AG09309 (cell line): ENCODE results near the gene RPAP2.

Experiments used
- DNase-seq: peaks from one replicate; pipeline ENCODE4 v3.0.0-alpha.2; 2010; ENCODE audit warnings: low read depth
- H3K4me3 ChIP-seq: 2 replicates; pipeline ENCODE4 v1.5.1; 2011; ENCODE audit warnings: mild to moderate bottlenecking, low read depth, low read length, moderate library complexity; ENCODE audit not compliant: control insufficient read depth
- TF ChIP-seq, protein P1 (sequence below): IDR thresholded peaks from 2 replicates; pipeline ENCODE4 v1.5.1; 2011; ENCODE audit warnings: mild to moderate bottlenecking, low read depth, low read length, inconsistent platforms; ENCODE audit not compliant: insufficient read depth, control insufficient read depth; ENCODE audit errors: missing control alignments

The RPAP2 gene

DNA sequence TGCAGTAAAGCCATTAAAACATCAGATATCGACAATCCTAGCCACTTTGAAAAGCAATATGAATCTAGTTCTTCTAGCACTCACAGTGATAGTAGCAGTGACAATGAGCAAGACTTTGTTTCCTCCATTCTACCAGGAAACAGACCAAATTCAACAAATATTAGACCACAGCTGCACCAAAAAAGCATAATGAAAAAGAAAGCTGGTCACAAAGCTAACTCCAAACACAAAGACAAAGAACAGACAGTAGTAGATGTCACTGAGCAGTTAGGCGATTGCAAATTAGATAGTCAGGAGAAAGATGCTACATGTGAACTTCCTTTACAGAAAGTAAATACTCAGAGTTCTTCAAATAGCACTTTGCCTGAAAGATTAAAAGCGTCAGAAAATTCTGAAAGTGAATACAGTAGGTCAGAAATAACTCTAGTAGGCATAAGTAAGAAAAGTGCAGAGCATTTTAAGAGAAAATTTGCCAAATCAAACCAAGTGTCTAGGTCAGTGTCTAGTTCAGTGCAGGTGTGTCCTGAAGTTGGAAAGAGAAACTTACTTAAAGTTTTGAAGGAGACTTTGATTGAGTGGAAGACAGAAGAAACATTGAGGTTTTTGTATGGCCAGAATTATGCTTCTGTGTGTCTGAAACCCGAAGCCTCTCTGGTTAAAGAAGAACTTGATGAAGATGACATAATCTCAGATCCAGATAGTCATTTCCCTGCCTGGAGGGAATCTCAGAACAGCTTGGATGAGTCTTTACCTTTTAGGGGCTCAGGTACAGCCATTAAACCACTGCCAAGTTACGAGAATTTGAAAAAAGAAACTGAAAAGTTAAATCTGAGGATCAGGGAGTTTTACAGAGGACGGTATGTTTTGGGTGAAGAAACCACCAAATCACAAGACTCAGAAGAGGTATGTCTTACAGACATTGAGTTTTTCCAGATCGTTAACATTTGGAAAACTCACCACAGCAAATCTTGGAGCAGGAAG is 24.9 kb downstream of the RPAP2 start:
- TF ChIP-seq, protein P1, sequence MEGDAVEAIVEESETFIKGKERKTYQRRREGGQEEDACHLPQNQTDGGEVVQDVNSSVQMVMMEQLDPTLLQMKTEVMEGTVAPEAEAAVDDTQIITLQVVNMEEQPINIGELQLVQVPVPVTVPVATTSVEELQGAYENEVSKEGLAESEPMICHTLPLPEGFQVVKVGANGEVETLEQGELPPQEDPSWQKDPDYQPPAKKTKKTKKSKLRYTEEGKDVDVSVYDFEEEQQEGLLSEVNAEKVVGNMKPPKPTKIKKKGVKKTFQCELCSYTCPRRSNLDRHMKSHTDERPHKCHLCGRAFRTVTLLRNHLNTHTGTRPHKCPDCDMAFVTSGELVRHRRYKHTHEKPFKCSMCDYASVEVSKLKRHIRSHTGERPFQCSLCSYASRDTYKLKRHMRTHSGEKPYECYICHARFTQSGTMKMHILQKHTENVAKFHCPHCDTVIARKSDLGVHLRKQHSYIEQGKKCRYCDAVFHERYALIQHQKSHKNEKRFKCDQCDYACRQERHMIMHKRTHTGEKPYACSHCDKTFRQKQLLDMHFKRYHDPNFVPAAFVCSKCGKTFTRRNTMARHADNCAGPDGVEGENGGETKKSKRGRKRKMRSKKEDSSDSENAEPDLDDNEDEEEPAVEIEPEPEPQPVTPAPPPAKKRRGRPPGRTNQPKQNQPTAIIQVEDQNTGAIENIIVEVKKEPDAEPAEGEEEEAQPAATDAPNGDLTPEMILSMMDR = no peak
- no peak overlapping the region for H3K4me3 ChIP-seq
- DNase-seq = no peak

GRCh38 chr1:92324784-92325183 is 25.9 kb downstream of the RPAP2 start:
- H3K4me3 ChIP-seq = no peak overlapping the region
- TF ChIP-seq, protein P1 = no peak
- DNase-seq = no peak

GRCh38 chr1:92326681-92327080 is 27.8 kb downstream of the RPAP2 start:
- TF ChIP-seq, protein P1 = no peak
- no peak for DNase-seq

GRCh38 chr1:92327794-92328193 is 28.9 kb downstream of the RPAP2 start:
- no peak for DNase-seq
- H3K4me3 ChIP-seq = no peak overlapping the region
- TF ChIP-seq, protein P1 = no peak

More at GRCh38 chr1:92326681-92327080, 27.8 kb downstream of the RPAP2 start:
- no peak overlapping the region for H3K4me3 ChIP-seq

DNA sequence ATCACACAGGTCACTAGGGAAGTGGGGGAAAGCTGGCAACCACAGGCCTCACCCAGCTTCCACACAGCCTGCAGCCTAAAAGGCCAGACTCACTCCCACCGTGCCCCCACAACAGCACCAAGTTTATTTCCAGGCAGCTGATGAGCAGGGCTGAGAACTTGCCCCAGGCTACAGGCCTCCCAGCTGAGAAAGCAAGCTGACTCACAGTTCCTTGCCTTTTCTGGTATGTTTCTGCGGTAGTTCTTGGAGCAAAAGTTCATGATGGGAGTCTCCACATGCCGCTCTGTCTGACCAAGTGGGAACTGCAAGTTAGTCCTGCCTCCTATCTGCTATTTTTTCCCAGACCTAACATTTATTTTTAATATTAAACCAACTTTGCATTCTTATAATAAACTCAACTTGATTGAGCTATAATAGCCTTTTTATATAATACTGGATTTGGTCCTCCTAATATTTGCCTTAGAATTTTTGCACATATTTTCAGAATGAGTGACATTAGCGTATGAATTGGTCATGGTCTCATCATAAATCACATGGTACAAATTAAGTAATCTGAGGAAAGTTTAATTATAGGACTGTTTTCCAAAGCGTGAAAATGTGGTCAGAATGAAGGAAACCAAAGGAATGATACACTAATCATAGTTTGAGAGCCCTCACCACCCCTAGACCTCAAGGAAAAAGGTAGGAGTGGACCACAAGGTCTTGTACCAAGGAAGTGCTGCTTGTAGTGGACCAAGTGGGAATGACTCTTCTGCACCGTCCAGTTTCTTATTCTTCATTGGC is 30.7 kb downstream of the RPAP2 start:
- no peak overlapping the region for H3K4me3 ChIP-seq
- TF ChIP-seq, protein P1 = peak; percentile 14
- peak; percentile 46 for DNase-seq

- TF ChIP-seq, protein P1 = no peak
- no peak overlapping the region for H3K4me3 ChIP-seq
- DNase-seq = no peak
Observed at GRCh38 chr1:92333668-92334067, 34.8 kb downstream of the RPAP2 start.
